ENCODE results near the gene TP53BP2. TPM values are rescaled to one million over a fixed set of nuclear protein-coding genes. Genes with fewer than 3 reads are reported as not detected.

TP53BP2 gene
- total RNA-seq, 1 donor from 2014 or later = 46.6 TPM

GRCh38 chr1:223732993-223733798 is 112.6 kb downstream of the TP53BP2 start:
- H3K27ac ChIP-seq (ENCODE audit: low read depth, low read length) = peak overlapping the region; percentile 81
- no peak overlapping the region for H2AFZ ChIP-seq (ENCODE audit: low read depth, low read length)
- peaks cover 78% of the 10 kb centered on the region for H4K20me1 ChIP-seq (ENCODE audit: insufficient read depth, low read length)
- H3K4me1 ChIP-seq (ENCODE audit: insufficient read depth, low read length) = peaks cover 50% of the 10 kb centered on the region
- Mint-ChIP-seq H3K36me3 (ENCODE audit: low read depth, unreplicated experiment) (peaks cover 26% of the 10 kb centered on the region), H3K4me1 (ENCODE audit: low read depth, unreplicated experiment) (peaks cover 55% of the 10 kb centered on the region), H3K27ac (ENCODE audit: unreplicated experiment) (peak overlapping the region; percentile 94), H3K9me3 (ENCODE audit: unreplicated experiment) (no peaks in the 10 kb centered on the region), H3K4me3 (ENCODE audit: unreplicated experiment) (no peak overlapping the region), H3K27me3 (ENCODE audit: low read depth, unreplicated experiment) (no peaks in the 10 kb centered on the region)
- peak overlapping the region; percentile 61 for H3K9ac ChIP-seq (ENCODE audit: low read length)
- no peaks in the 10 kb centered on the region for H3K9me3 ChIP-seq (ENCODE audit: insufficient read depth, low read depth, low read length)
- H3K27me3 ChIP-seq (ENCODE audit: insufficient read depth, low read length) = no peaks in the 10 kb centered on the region
- H3K4me2 ChIP-seq (ENCODE audit: low read length) = peak overlapping the region; percentile 74
- peaks cover 23% of the 10 kb centered on the region for H3K36me3 ChIP-seq (ENCODE audit: insufficient read depth, low read length)
- H3K4me3 ChIP-seq (ENCODE audit: insufficient read depth, low read depth, low read length) = peak overlapping the region; percentile 12
- H3K79me2 ChIP-seq (ENCODE audit: insufficient read depth, low read length) = peaks cover 97% of the 10 kb centered on the region
- FAIRE-seq (no peak), DNase-seq (ENCODE audit: low read depth) (no peak)
- TF ChIP-seq CTCF (IDR thresholded peaks at IDR 0.05; ENCODE audit: insufficient read depth, low read depth, low read length) (no peak), EZH2 (IDR thresholded peaks at IDR 0.05; ENCODE audit: insufficient read depth, low read length) (no peak)

- H3K4me1 ChIP-seq (ENCODE audit: insufficient read depth, low read length) = peaks cover 57% of the 10 kb centered on the region
- H3K9ac ChIP-seq (ENCODE audit: low read length) = peak overlapping the region; percentile 76
- no peak for TF ChIP-seq CTCF (IDR thresholded peaks at IDR 0.05; ENCODE audit: insufficient read depth, low read depth, low read length)
- no peak for TF ChIP-seq EZH2 (IDR thresholded peaks at IDR 0.05; ENCODE audit: insufficient read depth, low read length)
- H2AFZ ChIP-seq (ENCODE audit: low read depth, low read length) = no peak overlapping the region
- peaks cover 79% of the 10 kb centered on the region for H4K20me1 ChIP-seq (ENCODE audit: insufficient read depth, low read length)
- H3K9me3 Mint-ChIP-seq (ENCODE audit: unreplicated experiment) = no peaks in the 10 kb centered on the region
- H3K4me3 Mint-ChIP-seq (ENCODE audit: unreplicated experiment) = peak overlapping the region; percentile 36
- peak overlapping the region; percentile 81 for H3K27ac ChIP-seq (ENCODE audit: low read depth, low read length)
- peak overlapping the region; percentile 94 for H3K27ac Mint-ChIP-seq (ENCODE audit: unreplicated experiment)
- no peaks in the 10 kb centered on the region for H3K27me3 Mint-ChIP-seq (ENCODE audit: low read depth, unreplicated experiment)
- H3K79me2 ChIP-seq (ENCODE audit: insufficient read depth, low read length) = peaks cover 97% of the 10 kb centered on the region
- H3K4me1 Mint-ChIP-seq (ENCODE audit: low read depth, unreplicated experiment) = peaks cover 68% of the 10 kb centered on the region
- peaks cover 32% of the 10 kb centered on the region for H3K36me3 Mint-ChIP-seq (ENCODE audit: low read depth, unreplicated experiment)
- peaks cover 28% of the 10 kb centered on the region for H3K36me3 ChIP-seq (ENCODE audit: insufficient read depth, low read length)
- H3K27me3 ChIP-seq (ENCODE audit: insufficient read depth, low read length) = no peaks in the 10 kb centered on the region
- DNase-seq (ENCODE audit: low read depth) (peak; percentile 71), FAIRE-seq (peak; percentile 29)
- H3K9me3 ChIP-seq (ENCODE audit: insufficient read depth, low read depth, low read length) = no peaks in the 10 kb centered on the region
- peak overlapping the region; percentile 8 for H3K4me3 ChIP-seq (ENCODE audit: insufficient read depth, low read depth, low read length)
- H3K4me2 ChIP-seq (ENCODE audit: low read length) = peak overlapping the region; percentile 81
These were observed 114.5 kb downstream of the TP53BP2 start for GRCh38 chr1:223731133-223731770.

Measured in astrocyte (in vitro differentiated cells and primary cell).